A549 (cell line): ENCODE data around the gene TAF15.

Experiments
- EP300 ChIP-seq, 2 experiments: fragments of >200 bp; sonication (Bioruptor Twin); formaldehyde crosslinking; IDR thresholded peaks; 2 replicates in 1 of 2; 3 replicates in 1 of 2; pipeline ENCODE4 v1.6.1; 2016 to 2017
- HDAC2 ChIP-seq: fragments of 200-600 bp; sonication (generic); IDR thresholded peaks from 2 replicates; pipeline ENCODE4 v1.6.1; 2016
- HOXB5 ChIP-seq: fragments of 250-450 bp; sonication (Bioruptor Pico); IDR thresholded peaks from 2 replicates; pipeline ENCODE4 v1.5.0; 2020; ENCODE audit warnings: mild to moderate bottlenecking, moderate library complexity
- MAZ ChIP-seq: fragments of 150-350 bp; IDR thresholded peaks from 2 replicates; pipeline ENCODE4 v1.6.1; 2014; ENCODE audit warnings: antibody characterized with exemption, low read depth, low read length, borderline replicate concordance
- MYC ChIP-seq: IDR thresholded peaks from 2 replicates; pipeline ENCODE4 v1.6.1; 2012; ENCODE audit warnings: mild to moderate bottlenecking, inconsistent platforms, low read length, improper control_type of control experiment, borderline replicate concordance
- NFE2L2 ChIP-seq: fragments of 150-350 bp; conservative IDR thresholded peaks from 2 replicates; pipeline ENCODE4 v1.6.1; 2014; ENCODE audit warnings: low read length
- RAD21 ChIP-seq, 2 experiments: fragments of >200 bp in 1 of 2; sonication (Bioruptor Twin) in 1 of 2; formaldehyde crosslinking in 1 of 2; IDR thresholded peaks in 1 of 2; conservative IDR thresholded peaks in 1 of 2; 2 replicates in 1 of 2; 3 replicates in 1 of 2; pipeline ENCODE4 v1.6.1; 2012 to 2018; ENCODE audit warnings: inconsistent platforms in 1 of 2
- RCOR1 ChIP-seq: fragments of 150-350 bp; IDR thresholded peaks from 2 replicates; pipeline ENCODE4 v1.6.1; 2014; ENCODE audit warnings: antibody characterized with exemption, low read length, low read depth
- RNF2 ChIP-seq: fragments of 200-600 bp; sonication (generic); IDR thresholded peaks from 2 replicates; pipeline ENCODE4 v1.6.1; 2016; ENCODE audit warnings: low read depth, mild to moderate bottlenecking, antibody characterized with exemption, moderate library complexity, borderline replicate concordance
- SMC3 ChIP-seq: fragments of >200 bp; sonication (Bioruptor Twin); formaldehyde crosslinking; IDR thresholded peaks from 3 replicates; pipeline ENCODE4 v1.6.1; 2018; ENCODE audit warnings: inconsistent platforms
- TF ChIP-seq, protein P1 (sequence below): fragments of 450-650 bp; IDR thresholded peaks from 2 replicates; pipeline ENCODE4 v1.6.1; 2014; ENCODE audit warnings: antibody characterized with exemption
- TF ChIP-seq, protein P2 (sequence below): fragments of >200 bp; sonication (Bioruptor Twin); formaldehyde crosslinking; IDR thresholded peaks from 3 replicates; pipeline ENCODE4 v1.5.1; 2016
- TF ChIP-seq, protein P3 (sequence below): IDR thresholded peaks from 2 replicates; pipeline ENCODE4 v1.6.1; 2012

DNA sequence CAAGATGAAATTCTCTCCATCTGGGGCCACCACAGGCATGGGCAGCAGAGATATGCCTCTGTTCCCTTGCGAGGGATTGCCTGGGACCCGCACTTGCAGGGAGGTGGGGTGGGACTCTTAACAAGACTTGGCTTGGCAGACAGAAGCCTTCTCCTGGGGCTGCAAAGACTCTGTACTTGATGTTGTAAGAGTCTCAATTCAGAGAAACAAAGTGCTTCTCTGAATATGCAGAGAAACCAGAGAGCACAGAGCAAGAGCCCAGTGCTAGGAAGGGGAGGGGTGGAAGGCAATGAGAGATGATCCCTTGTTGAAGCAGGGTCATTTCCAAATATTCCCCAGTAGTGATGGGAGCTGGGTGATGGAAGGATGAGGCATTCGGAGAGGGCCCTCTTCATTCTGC lies 16.0 kb upstream of the TAF15 start:
- TF ChIP-seq, protein P1, sequence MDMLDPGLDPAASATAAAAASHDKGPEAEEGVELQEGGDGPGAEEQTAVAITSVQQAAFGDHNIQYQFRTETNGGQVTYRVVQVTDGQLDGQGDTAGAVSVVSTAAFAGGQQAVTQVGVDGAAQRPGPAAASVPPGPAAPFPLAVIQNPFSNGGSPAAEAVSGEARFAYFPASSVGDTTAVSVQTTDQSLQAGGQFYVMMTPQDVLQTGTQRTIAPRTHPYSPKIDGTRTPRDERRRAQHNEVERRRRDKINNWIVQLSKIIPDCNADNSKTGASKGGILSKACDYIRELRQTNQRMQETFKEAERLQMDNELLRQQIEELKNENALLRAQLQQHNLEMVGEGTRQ, result no peak
- no peak for TF ChIP-seq EP300 (IDR thresholded peaks at IDR 0.05)
- no peak for TF ChIP-seq RNF2
- TF ChIP-seq, protein P2, sequence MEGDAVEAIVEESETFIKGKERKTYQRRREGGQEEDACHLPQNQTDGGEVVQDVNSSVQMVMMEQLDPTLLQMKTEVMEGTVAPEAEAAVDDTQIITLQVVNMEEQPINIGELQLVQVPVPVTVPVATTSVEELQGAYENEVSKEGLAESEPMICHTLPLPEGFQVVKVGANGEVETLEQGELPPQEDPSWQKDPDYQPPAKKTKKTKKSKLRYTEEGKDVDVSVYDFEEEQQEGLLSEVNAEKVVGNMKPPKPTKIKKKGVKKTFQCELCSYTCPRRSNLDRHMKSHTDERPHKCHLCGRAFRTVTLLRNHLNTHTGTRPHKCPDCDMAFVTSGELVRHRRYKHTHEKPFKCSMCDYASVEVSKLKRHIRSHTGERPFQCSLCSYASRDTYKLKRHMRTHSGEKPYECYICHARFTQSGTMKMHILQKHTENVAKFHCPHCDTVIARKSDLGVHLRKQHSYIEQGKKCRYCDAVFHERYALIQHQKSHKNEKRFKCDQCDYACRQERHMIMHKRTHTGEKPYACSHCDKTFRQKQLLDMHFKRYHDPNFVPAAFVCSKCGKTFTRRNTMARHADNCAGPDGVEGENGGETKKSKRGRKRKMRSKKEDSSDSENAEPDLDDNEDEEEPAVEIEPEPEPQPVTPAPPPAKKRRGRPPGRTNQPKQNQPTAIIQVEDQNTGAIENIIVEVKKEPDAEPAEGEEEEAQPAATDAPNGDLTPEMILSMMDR, result no peak
- TF ChIP-seq MAZ, result no peak
- no peak for TF ChIP-seq RAD21 (conservative IDR thresholded peaks at IDR 0.05 in 1 of 2, IDR thresholded peaks at IDR 0.05 in 1 of 2)
- TF ChIP-seq MYC, result no peak
- TF ChIP-seq, protein P3, sequence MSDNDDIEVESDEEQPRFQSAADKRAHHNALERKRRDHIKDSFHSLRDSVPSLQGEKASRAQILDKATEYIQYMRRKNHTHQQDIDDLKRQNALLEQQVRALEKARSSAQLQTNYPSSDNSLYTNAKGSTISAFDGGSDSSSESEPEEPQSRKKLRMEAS, result no peak
- no peak for TF ChIP-seq HDAC2
- no peak for TF ChIP-seq NFE2L2
- TF ChIP-seq SMC3, result no peak
- TF ChIP-seq HOXB5 (CRISPR knock-in tag), result no peak
- TF ChIP-seq RCOR1, result no peak
